SK-N-SH treated with all-trans-retinoic acid at 6 μM for 48 hours (cell line): ENCODE data around the gene SUMF2.

Experiments
- CSDC2 ChIP-seq: fragments of 250-450 bp; sonication (Bioruptor Pico); IDR thresholded peaks from 2 replicates; pipeline ENCODE4 v1.5.0; 2020; ENCODE audit warnings: mild to moderate bottlenecking, moderate library complexity
- PATZ1 ChIP-seq: fragments of 250-450 bp; sonication (Bioruptor Pico); IDR thresholded peaks from 2 replicates; pipeline ENCODE4 v1.8.0; 2020; ENCODE audit warnings: mild to moderate bottlenecking, moderate library complexity, borderline replicate concordance
- TCF4 ChIP-seq: fragments of 250-450 bp; sonication (Bioruptor Pico); IDR thresholded peaks from 2 replicates; pipeline ENCODE4 v1.8.0; 2021; ENCODE audit warnings: mild to moderate bottlenecking, moderate library complexity, borderline replicate concordance
- TOX ChIP-seq: fragments of 250-450 bp; sonication (Bioruptor Pico); IDR thresholded peaks from 2 replicates; pipeline ENCODE4 v1.8.0; 2021; ENCODE audit warnings: mild to moderate bottlenecking, moderate library complexity, borderline replicate concordance
- ZFP3 ChIP-seq: fragments of 250-450 bp; sonication (Bioruptor Pico); IDR thresholded peaks from 2 replicates; pipeline ENCODE4 v1.5.0; 2020; ENCODE audit warnings: mild to moderate bottlenecking, moderate library complexity
- ZNF70 ChIP-seq: fragments of 450-650 bp; formaldehyde crosslinking; IDR thresholded peaks from 2 replicates; pipeline ENCODE4 v1.5.0; 2020; ENCODE audit warnings: mild to moderate bottlenecking, moderate library complexity
- ZNF8 ChIP-seq: fragments of 450-650 bp; formaldehyde crosslinking; IDR thresholded peaks from 2 replicates; pipeline ENCODE4 v1.5.0; 2020; ENCODE audit warnings: mild to moderate bottlenecking, moderate library complexity

GRCh38 chr7:56083150-56083785, 19.2 kb downstream of the SUMF2 start:
- TF ChIP-seq ZFP3 (no peak), CSDC2 (no peak), TOX (CRISPR knock-in tag) (no peak), ZNF8 (no peak), TCF4 (CRISPR knock-in tag) (peak; percentile 83), ZNF70 (CRISPR knock-in tag) (peak; percentile 22; the same call in 1 of the 2 replicates), PATZ1 (CRISPR knock-in tag) (no peak)
